HEK293T (cell line): ENCODE results near the gene DSCAM.

ENCODE experiments used
- CTCF ChIA-PET: fragments of 350-600 bp; formaldehyde crosslinking; extraction: SDS; loops from one replicate; lab custom pipeline; 2021; ENCODE audit warnings: antibody characterized with exemption, inconsistent platforms; lab: Yijun Ruan, JAX
- POLR2A ChIA-PET: fragments of 350-600 bp; formaldehyde crosslinking; extraction: SDS; loops from one replicate; lab custom pipeline; 2020; ENCODE audit warnings: antibody characterized with exemption, inconsistent platforms; lab: Yijun Ruan, JAX
- DNase-seq: peaks from one replicate; pipeline ENCODE4 v3.0.0; 2012; ENCODE audit warnings: mixed read lengths; ENCODE audit errors: extremely low spot score
- ARNT ChIP-seq: fragments of 450-650 bp; IDR thresholded peaks from 2 replicates; pipeline ENCODE4 v1.6.1; 2017; ENCODE audit warnings: mild to moderate bottlenecking
- BHLHE40 ChIP-seq: fragments of 450-650 bp; IDR thresholded peaks from 2 replicates; pipeline ENCODE4 v1.6.1; 2016; ENCODE audit warnings: mild to moderate bottlenecking, moderate library complexity, borderline replicate concordance
- CTBP1 ChIP-seq: fragments of 450-650 bp; IDR thresholded peaks from 2 replicates; pipeline ENCODE4 v1.6.1; 2016; ENCODE audit warnings: borderline replicate concordance
- ELF4 ChIP-seq: fragments of 450-650 bp; IDR thresholded peaks from 2 replicates; pipeline ENCODE4 v1.6.1; 2017; ENCODE audit warnings: antibody characterized with exemption
- FOXA1 ChIP-seq: fragments of 450-650 bp; IDR thresholded peaks from 2 replicates; pipeline ENCODE4 v1.6.1; 2016; ENCODE audit warnings: mild to moderate bottlenecking
- FOXK2 ChIP-seq: fragments of 450-650 bp; IDR thresholded peaks from 2 replicates; pipeline ENCODE4 v1.6.1; 2016; ENCODE audit warnings: mild to moderate bottlenecking
- FOXM1 ChIP-seq: fragments of 450-650 bp; IDR thresholded peaks from 2 replicates; pipeline ENCODE4 v1.6.1; 2017; ENCODE audit warnings: mild to moderate bottlenecking, borderline replicate concordance
- HDGF ChIP-seq: fragments of 450-650 bp; IDR thresholded peaks from 2 replicates; pipeline ENCODE4 v1.6.1; 2017; ENCODE audit warnings: antibody characterized with exemption, borderline replicate concordance
- L3MBTL2 ChIP-seq: fragments of 450-650 bp; conservative IDR thresholded peaks from 2 replicates; pipeline ENCODE4 v1.6.1; 2016; ENCODE audit warnings: mild to moderate bottlenecking
- LEF1 ChIP-seq: fragments of 450-650 bp; IDR thresholded peaks from 2 replicates; pipeline ENCODE4 v1.6.1; 2017; ENCODE audit warnings: mild to moderate bottlenecking, borderline replicate concordance
- NFRKB ChIP-seq: fragments of 450-650 bp; IDR thresholded peaks from 2 replicates; pipeline ENCODE4 v1.6.1; 2016; ENCODE audit warnings: mild to moderate bottlenecking, moderate library complexity
- SP1 ChIP-seq: fragments of 450-650 bp; IDR thresholded peaks from 2 replicates; pipeline ENCODE4 v1.6.1; 2017
- SUZ12 ChIP-seq: fragments of 450-650 bp; IDR thresholded peaks from 2 replicates; pipeline ENCODE4 v1.6.1; 2016; ENCODE audit warnings: mild to moderate bottlenecking
- TARDBP ChIP-seq: fragments of 450-650 bp; IDR thresholded peaks from 2 replicates; pipeline ENCODE4 v1.6.1; 2016
- ZNF384 ChIP-seq: fragments of 450-650 bp; IDR thresholded peaks from 2 replicates; pipeline ENCODE4 v1.6.1; 2016
- TF ChIP-seq, protein P1 (sequence below): fragments of 450-650 bp; IDR thresholded peaks from 2 replicates; pipeline ENCODE4 v1.6.1; 2016

Gene DSCAM

DNA sequence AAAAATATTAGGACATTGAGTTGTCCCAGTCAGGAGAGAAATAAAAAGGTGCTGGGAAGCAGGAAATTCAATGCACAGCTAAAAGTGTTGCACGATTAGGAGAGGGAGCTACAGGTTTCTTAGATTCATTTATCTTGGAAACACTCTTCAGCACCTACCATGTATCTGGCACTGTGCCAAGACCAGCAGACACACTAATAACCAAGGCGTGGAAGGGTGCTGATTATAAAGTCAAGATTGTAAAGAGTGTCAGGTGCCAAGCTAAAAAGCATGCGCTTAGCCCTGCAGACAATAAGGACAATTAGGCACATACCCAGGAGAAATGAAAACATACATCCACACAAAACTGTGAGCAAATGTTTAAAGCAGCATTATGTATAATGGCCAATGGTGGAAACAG, 129.9 kb downstream of the DSCAM start:
- TF ChIP-seq TARDBP (no peak), ARNT (no peak), NFRKB (no peak), L3MBTL2 (no peak), HDGF (no peak), FOXA1 (no peak), FOXK2 (no peak), FOXM1 (no peak), SP1 (no peak), ELF4 (no peak), BHLHE40 (no peak), LEF1 (no peak), SUZ12 (no peak), ZNF384 (no peak)
- ChIA-PET POLR2A (no interaction called here), CTCF (interaction anchor here (0.6 kb wide), 1 partner anchor 102 kb away, joined by 3 read pairs; no protein-coding TSS in a partner anchor)
- no peak for DNase-seq

DNA sequence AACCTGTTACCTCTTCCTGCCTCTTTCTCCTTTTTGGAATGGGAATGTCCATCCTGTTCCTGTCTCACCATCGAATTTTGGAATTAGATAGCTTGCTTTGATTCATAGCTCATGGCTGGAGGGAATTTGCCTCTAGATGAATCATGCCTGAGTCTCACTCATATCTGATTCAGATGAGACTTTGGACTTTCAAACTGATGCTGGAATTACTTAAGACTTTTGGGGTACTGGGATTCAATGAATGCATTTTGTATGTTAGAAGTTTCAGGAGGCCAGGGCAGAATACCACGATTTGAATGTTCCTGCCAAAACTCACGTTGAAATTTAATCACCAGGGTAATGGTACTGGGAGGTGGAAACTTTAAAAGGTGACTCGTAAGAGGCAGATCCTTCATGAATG, 132.4 kb downstream of the DSCAM start:
- no peak for TF ChIP-seq FOXM1
- no peak for TF ChIP-seq BHLHE40
- no peak for TF ChIP-seq ELF4
- TF ChIP-seq NFRKB: no peak
- TF ChIP-seq, protein P1, sequence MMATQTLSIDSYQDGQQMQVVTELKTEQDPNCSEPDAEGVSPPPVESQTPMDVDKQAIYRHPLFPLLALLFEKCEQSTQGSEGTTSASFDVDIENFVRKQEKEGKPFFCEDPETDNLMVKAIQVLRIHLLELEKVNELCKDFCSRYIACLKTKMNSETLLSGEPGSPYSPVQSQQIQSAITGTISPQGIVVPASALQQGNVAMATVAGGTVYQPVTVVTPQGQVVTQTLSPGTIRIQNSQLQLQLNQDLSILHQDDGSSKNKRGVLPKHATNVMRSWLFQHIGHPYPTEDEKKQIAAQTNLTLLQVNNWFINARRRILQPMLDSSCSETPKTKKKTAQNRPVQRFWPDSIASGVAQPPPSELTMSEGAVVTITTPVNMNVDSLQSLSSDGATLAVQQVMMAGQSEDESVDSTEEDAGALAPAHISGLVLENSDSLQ: no peak
- no peak for DNase-seq
- CTCF ChIA-PET: no interaction called here
- POLR2A ChIA-PET: no interaction called here

DNA sequence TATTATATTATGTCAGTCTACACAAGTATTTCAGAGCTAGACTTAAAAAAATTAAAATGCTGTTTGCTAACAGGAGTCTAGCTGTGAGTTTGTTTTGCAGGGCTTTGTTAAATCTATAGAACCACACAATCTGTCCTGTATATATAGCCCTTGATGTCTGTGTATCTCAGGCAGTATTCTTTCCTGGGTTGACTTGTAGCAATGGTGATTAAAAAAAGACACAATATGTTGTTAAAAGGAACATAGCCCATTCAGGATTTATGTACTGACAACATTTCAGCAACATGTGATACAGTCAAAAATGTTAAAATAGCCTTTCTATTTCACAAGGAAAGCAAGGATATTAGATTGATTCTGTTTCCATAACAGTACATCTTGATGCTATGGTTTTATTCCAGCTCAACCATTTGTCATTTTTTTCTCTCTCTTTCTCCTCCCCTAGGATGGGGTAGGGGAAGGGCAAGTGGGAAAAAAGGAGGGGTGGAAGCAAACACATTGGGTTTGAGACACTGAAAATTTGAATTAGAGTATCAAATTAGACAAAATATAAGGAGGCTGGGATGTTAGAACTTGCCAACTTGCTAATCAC, 139.2 kb downstream of the DSCAM start:
- no peak for DNase-seq
- ChIA-PET POLR2A (no interaction called here), CTCF (no interaction called here)
- TF ChIP-seq ZNF384: no peak
- no peak for TF ChIP-seq ARNT
- TF ChIP-seq, protein P1: no peak
- TF ChIP-seq FOXM1: no peak
- no peak for TF ChIP-seq TARDBP
- no peak for TF ChIP-seq CTBP1
- no peak for TF ChIP-seq FOXA1
- TF ChIP-seq SUZ12: no peak
- no peak for TF ChIP-seq NFRKB
- no peak for TF ChIP-seq ELF4
- no peak for TF ChIP-seq LEF1
- TF ChIP-seq BHLHE40: no peak
- no peak for TF ChIP-seq SP1
- TF ChIP-seq L3MBTL2: no peak

DNA sequence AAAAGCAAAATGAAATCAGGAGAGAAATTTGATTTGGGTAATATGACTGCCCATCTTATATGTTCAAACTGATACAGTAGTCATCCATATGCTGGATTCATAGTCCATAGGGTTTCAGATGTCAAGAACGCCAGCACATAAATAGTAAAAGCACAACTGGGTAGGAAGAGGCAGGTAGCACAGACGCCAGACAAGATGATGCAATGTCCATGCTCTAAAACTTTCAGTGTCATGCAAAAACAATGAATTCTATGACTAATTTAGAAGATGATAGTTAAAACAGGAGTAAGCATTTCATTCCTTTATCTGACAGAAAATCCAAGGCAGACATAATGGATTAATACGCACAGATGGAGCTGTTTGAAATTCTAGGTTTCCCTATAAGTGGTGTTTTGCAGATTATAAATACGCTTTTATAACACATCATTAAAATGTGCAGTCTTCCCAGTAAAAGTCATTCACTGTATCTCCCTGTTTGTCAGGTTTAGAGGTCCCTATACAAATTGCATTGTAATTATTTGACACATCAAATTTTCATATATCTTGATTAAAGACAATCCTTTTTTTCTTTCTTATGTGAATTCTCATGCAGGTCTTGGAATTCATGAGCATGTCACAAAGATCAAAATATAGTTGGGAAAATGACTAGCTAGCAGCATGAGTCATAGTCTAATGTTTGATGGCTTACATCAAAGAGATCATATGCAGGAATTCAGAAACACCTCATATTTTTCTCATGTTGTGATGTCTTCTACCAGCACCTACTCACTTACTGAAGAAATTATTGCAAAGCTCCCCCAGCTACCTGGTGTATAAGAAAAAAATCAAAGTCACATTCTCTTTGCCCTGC, 139.9 kb downstream of the DSCAM start:
- ChIA-PET POLR2A (no interaction called here), CTCF (no interaction called here)
- TF ChIP-seq FOXK2 (no peak), SP1 (no peak), HDGF (no peak), ZNF384 (no peak), LEF1 (no peak), SUZ12 (no peak), ELF4 (no peak), TARDBP (no peak), NFRKB (no peak), FOXA1 (no peak), L3MBTL2 (no peak), CTBP1 (no peak), FOXM1 (no peak), BHLHE40 (no peak), ARNT (no peak)
- TF ChIP-seq, protein P1: no peak
- DNase-seq: no peak

DNA sequence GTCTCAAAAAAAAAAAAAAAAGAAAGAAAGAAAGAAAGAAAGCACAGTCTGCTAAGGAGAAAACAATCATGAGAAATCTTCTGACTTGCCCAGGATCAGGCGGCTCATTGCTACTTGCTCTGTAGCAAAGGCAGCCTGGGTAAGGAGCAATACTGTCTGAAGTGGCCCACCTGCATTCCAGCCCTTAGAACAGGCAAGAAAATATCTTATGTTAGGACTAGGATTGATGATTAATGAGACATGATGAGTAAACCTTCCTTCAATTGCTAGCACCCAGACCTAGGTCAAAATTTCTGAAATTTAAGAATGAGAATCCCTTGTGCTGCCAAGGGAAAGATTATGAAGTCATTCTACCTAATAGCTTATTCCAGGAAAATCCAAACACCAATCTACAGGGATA, 140.8 kb downstream of the DSCAM start:
- no peak for DNase-seq
- ChIA-PET CTCF (no interaction called here), POLR2A (no interaction called here)
- TF ChIP-seq FOXK2: no peak
- no peak for TF ChIP-seq FOXM1
- no peak for TF ChIP-seq SP1
- no peak for TF ChIP-seq NFRKB
- no peak for TF ChIP-seq ELF4

DNA sequence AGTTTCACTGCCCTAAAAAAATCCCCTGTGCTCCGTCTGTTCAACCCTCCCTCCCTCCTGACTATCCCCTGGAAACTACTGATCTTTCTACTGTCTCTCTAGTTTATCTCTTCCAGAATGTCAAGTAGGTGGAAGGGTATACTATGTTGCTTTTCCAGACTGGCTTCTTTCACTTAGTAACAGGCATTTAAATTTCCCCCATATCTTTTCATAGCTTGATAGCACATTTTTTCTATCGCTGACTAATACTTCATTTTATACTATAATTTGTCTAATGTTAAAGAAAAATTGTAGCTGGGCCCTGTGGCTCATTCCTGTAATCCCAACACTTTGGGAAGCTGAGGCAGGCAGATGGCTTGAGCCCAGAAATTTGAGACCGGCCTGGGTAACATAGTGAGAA, 142.8 kb downstream of the DSCAM start:
- ChIA-PET CTCF (no interaction called here), POLR2A (no interaction called here)
- no peak for DNase-seq
- TF ChIP-seq L3MBTL2: no peak
- TF ChIP-seq ARNT: no peak
